ENCODE results near the gene SYCP1.
"Not testable (repeated sequence)": the region's sequence is repeated elsewhere in the genome, so short reads cannot be mapped to it uniquely, and the experiment has no call there.

Gene SYCP1

GRCh38 chr1:114896795-114897194 lies 42.1 kb downstream of the SYCP1 start:
- DNase-seq (ENCODE audit: low read depth, low spot score): no peak
- TF ChIP-seq CTCF (IDR thresholded peaks at IDR 0.05; ENCODE audit: low read depth, low read length): no peak
- in situ Hi-C loops (cut with HindIII; ENCODE audit: low sequenced_read_pairs): no loop called here
- H3K4me3 ChIP-seq (ENCODE audit: low read depth, low read length): no peak overlapping the region

- TF ChIP-seq CTCF (IDR thresholded peaks at IDR 0.05; ENCODE audit: low read depth, low read length): no peak
- H3K4me3 ChIP-seq (ENCODE audit: low read depth, low read length): no peak overlapping the region
- DNase-seq (ENCODE audit: low read depth, low spot score): no peak
- in situ Hi-C loops (cut with HindIII; ENCODE audit: low sequenced_read_pairs): no loop called here
These were observed 47.2 kb downstream of the SYCP1 start for GRCh38 chr1:114901814-114902213.

GRCh38 chr1:114902343-114902742 lies 47.7 kb downstream of the SYCP1 start:
- TF ChIP-seq CTCF (IDR thresholded peaks at IDR 0.05; ENCODE audit: low read depth, low read length): no peak
- no peak overlapping the region for H3K4me3 ChIP-seq (ENCODE audit: low read depth, low read length)
- in situ Hi-C loops (cut with HindIII; ENCODE audit: low sequenced_read_pairs): no loop called here
- no peak for DNase-seq (ENCODE audit: low read depth, low spot score)

GRCh38 chr1:114903480-114903879 lies 48.8 kb downstream of the SYCP1 start:
- in situ Hi-C loops (cut with HindIII; ENCODE audit: low sequenced_read_pairs): no loop called here
- no peak for TF ChIP-seq CTCF (IDR thresholded peaks at IDR 0.05; ENCODE audit: low read depth, low read length)
- no peak overlapping the region for H3K4me3 ChIP-seq (ENCODE audit: low read depth, low read length)
- no peak for DNase-seq (ENCODE audit: low read depth, low spot score)

GRCh38 chr1:114915720-114916119 lies 61.1 kb downstream of the SYCP1 start:
- in situ Hi-C loops (cut with HindIII; ENCODE audit: low sequenced_read_pairs); H3K4me3 ChIP-seq (ENCODE audit: low read depth, low read length); DNase-seq (ENCODE audit: low read depth, low spot score): not testable (repeated sequence)

GRCh38 chr1:114926607-114927006 lies 71.9 kb downstream of the SYCP1 start:
- no peak for TF ChIP-seq CTCF (IDR thresholded peaks at IDR 0.05; ENCODE audit: low read depth, low read length)
- in situ Hi-C loops (cut with HindIII; ENCODE audit: low sequenced_read_pairs): no loop called here
- H3K4me3 ChIP-seq (ENCODE audit: low read depth, low read length): no peak overlapping the region
- DNase-seq (ENCODE audit: low read depth, low spot score): no peak

GRCh38 chr1:114927401-114927800 lies 72.7 kb downstream of the SYCP1 start:
- in situ Hi-C loops (cut with HindIII; ENCODE audit: low sequenced_read_pairs): no loop called here
- no peak for DNase-seq (ENCODE audit: low read depth, low spot score)
- H3K4me3 ChIP-seq (ENCODE audit: low read depth, low read length): no peak overlapping the region
- no peak for TF ChIP-seq CTCF (IDR thresholded peaks at IDR 0.05; ENCODE audit: low read depth, low read length)

Measured in astrocyte of the spinal cord (primary cell).